Lower lobe of right lung (tissue), 2 donors: ENCODE measurements around the gene B3GALNT1. TPM values are rescaled to one million over a fixed set of nuclear protein-coding genes. Genes with fewer than 3 reads are reported as not detected.

Experiments used
- ATAC-seq, 2 donors: fragments of 200-7000 bp; cut with Tn5 transposase; one replicate each; pipeline ENCODE4 v1.9.1; 2020 to 2022; ENCODE audit warnings: mild to moderate bottlenecking in 2 of 2, moderate library complexity in 2 of 2
- DNase-seq: peaks from one replicate; pipeline ENCODE4 v3.0.0-alpha.2; 2020
- H3K27ac ChIP-seq: fragments of 200-600 bp; one replicate; pipeline ENCODE4 v1.8.0; 2022
- H3K27me3 ChIP-seq: fragments of 200-600 bp; one replicate; pipeline ENCODE4 v1.8.0; 2022; ENCODE audit warnings: low read depth
- H3K36me3 ChIP-seq: fragments of 200-600 bp; one replicate; pipeline ENCODE4 v1.8.0; 2022; ENCODE audit warnings: mild to moderate bottlenecking
- H3K4me1 ChIP-seq: fragments of 200-600 bp; one replicate; pipeline ENCODE4 v1.8.0; 2022
- H3K4me3 ChIP-seq: fragments of 200-600 bp; one replicate; pipeline ENCODE4 v1.8.0; 2022; ENCODE audit warnings: mild to moderate bottlenecking
- H3K9me3 ChIP-seq: fragments of 200-600 bp; one replicate; pipeline ENCODE4 v1.8.0; 2022
- intact Hi-C: fragments of 100-400 bp; cut with DNase I; formaldehyde crosslinking; loops from one replicate; pipeline ENCODE4 v1.11.0; 2022
- total RNA-seq: library from RNA; stranded (reverse); fragmentation: NEBNext Ultra II Directional; extraction: Animal tissue kit (Norgen Biotek cat#: 25700); gene quantifications from one replicate; pipeline ENCODE4 v1.2.1, GENCODE V29; 2021
- TF ChIP-seq, protein P1 (sequence below): fragments of 200-600 bp; IDR thresholded peaks from one replicate; pipeline ENCODE4 v1.8.0; 2022; ENCODE audit warnings: antibody characterized with exemption, mild to moderate bottlenecking
- donor health status: DM: no; HTN: yes; CAD: no; lungs with severe emphysema.

B3GALNT1 gene
- total RNA-seq, 1 donor from 2014 or later, result 25.8 TPM

DNA sequence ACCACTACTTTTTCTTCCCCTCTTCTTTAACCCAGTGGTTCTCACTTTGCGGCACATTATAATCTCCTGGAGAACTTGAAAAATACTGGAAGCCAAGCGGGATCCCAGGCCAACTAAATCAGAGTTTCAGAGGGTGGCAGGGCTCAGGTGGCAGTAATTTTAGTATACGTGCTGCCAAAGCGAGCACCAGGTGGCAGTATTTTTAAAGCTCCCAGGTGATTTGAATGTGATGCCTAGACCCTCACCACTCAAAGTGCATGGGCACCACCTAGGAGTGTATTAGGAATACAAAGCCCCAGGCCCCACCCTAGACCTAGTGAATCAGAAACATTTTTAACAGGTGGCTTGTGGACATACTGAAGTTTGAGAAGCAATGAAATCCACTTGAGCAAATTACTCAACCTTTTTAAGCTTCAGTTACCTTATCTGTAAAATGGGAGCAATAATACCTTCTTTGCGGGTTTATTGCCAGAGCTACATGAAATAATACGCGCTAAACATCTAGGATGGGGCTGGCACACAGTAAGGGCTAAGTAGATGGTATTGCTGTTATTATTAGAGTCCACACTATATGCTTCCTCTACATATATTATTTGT, 8.3 kb downstream of the B3GALNT1 start:
- intact Hi-C loops, result no loop called here
- ATAC-seq (no peak), DNase-seq (no peak)
- Histone ChIP-seq H3K27ac (no peak overlapping the region), H3K4me3 (no peak overlapping the region), H3K36me3 (no peaks in the 10 kb centered on the region), H3K9me3 (no peaks in the 10 kb centered on the region), H3K27me3 (no peaks in the 10 kb centered on the region), H3K4me1 (no peaks in the 10 kb centered on the region)
- TF ChIP-seq, protein P1, sequence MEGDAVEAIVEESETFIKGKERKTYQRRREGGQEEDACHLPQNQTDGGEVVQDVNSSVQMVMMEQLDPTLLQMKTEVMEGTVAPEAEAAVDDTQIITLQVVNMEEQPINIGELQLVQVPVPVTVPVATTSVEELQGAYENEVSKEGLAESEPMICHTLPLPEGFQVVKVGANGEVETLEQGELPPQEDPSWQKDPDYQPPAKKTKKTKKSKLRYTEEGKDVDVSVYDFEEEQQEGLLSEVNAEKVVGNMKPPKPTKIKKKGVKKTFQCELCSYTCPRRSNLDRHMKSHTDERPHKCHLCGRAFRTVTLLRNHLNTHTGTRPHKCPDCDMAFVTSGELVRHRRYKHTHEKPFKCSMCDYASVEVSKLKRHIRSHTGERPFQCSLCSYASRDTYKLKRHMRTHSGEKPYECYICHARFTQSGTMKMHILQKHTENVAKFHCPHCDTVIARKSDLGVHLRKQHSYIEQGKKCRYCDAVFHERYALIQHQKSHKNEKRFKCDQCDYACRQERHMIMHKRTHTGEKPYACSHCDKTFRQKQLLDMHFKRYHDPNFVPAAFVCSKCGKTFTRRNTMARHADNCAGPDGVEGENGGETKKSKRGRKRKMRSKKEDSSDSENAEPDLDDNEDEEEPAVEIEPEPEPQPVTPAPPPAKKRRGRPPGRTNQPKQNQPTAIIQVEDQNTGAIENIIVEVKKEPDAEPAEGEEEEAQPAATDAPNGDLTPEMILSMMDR, result peak; percentile 24

DNA sequence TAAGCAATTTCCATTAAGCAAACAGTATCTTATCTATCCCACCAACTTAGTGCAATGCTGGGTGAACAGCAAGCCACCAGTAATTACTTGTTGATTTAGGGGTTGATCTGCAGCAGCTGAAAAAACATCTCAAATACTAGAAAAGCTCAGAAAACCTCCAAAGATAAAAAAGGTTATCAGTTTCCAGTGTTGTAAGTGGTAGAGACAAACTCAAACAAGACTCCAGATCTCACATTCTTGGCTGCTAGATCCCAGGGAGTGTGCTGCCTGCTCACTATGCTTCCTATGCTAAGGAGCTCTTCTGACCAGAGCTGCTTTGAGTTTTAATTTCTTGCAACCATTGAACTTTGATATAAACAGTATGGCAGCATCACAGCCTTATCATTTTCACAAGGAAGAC, 11.3 kb downstream of the B3GALNT1 start:
- H3K36me3 ChIP-seq, result peaks cover 7% of the 10 kb centered on the region
- no peak for DNase-seq
- ATAC-seq, result no peak
- TF ChIP-seq, protein P1, result no peak
- no peaks in the 10 kb centered on the region for H3K9me3 ChIP-seq
- no peaks in the 10 kb centered on the region for H3K27me3 ChIP-seq
- no peak overlapping the region for H3K27ac ChIP-seq
- H3K4me1 ChIP-seq, result no peaks in the 10 kb centered on the region
- H3K4me3 ChIP-seq, result no peak overlapping the region
- intact Hi-C loops, result no loop called here

DNA sequence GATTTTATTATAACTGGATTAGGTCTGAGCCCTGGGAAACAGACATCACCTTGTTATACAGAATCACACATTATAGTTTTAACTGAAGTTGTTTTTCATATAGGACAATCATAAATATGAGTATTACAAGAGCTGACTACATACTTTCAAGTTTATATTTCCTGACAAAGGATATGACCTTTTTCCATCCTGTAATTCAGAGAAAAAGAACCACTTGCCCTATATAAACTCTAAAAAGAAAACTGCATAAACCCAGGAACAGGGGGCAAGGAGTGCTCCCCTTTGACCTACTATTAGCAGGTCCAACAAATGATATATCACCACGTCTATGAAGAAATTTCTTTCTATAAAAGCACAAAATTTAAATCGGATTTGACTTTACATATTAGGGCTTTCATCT, 20.9 kb downstream of the B3GALNT1 start:
- Histone ChIP-seq H3K27ac (no peak overlapping the region), H3K36me3 (peaks cover 18% of the 10 kb centered on the region), H3K9me3 (no peaks in the 10 kb centered on the region), H3K4me3 (no peak overlapping the region), H3K4me1 (no peaks in the 10 kb centered on the region), H3K27me3 (no peaks in the 10 kb centered on the region)
- TF ChIP-seq, protein P1, result no peak
- intact Hi-C loops, result no loop called here
- ATAC-seq, result no peak
- no peak for DNase-seq

DNA sequence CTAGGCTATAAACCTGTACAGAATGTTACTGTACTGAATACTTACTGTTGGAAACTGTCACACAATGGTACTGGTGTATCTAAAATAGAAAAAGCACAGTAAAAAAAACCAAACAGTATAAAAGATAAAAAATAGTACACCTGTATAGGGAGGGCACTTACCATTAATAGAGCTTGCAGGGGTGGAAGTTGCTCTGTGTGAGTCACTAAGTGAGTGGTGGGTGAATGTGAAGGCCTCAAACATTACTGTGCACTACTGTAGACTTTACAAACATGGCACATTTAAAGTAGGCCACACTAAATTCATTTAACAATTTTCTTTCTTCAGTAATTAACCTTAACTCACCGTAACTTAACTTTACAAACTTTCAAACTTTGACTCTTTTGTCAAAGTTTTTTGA, 22.0 kb downstream of the B3GALNT1 start:
- Histone ChIP-seq H3K27me3 (no peaks in the 10 kb centered on the region), H3K4me1 (no peaks in the 10 kb centered on the region), H3K36me3 (peaks cover 18% of the 10 kb centered on the region), H3K9me3 (no peaks in the 10 kb centered on the region), H3K27ac (no peak overlapping the region), H3K4me3 (no peak overlapping the region)
- intact Hi-C loops, result no loop called here
- ATAC-seq (no peak), DNase-seq (no peak)
- TF ChIP-seq, protein P1, result no peak

DNA sequence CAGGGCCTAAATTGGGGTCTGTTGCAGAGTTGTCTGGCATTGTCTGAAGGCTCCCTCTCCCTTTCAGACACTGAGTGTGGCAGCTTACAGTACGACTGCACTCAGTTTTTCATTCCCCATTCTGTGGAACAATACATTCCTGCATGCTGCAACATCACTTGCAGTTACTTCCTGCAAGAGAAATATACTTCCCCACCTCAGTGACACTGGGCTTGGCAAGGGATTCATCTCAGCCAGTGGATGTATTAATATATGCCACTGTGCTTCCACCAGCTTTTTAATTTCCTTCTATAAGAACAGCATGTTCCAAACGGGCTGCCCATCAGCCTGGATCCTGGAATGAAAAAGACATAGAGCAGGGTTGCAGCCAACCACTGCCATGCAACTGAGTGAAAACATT, 23.1 kb downstream of the B3GALNT1 start:
- Histone ChIP-seq H3K27ac (no peak overlapping the region), H3K36me3 (peaks cover 18% of the 10 kb centered on the region), H3K4me3 (no peak overlapping the region), H3K27me3 (no peaks in the 10 kb centered on the region), H3K4me1 (no peaks in the 10 kb centered on the region), H3K9me3 (no peaks in the 10 kb centered on the region)
- ATAC-seq (peak; percentile 47 to 57), DNase-seq (no peak)
- TF ChIP-seq, protein P1, result no peak
- intact Hi-C loops, result no loop called here

DNA sequence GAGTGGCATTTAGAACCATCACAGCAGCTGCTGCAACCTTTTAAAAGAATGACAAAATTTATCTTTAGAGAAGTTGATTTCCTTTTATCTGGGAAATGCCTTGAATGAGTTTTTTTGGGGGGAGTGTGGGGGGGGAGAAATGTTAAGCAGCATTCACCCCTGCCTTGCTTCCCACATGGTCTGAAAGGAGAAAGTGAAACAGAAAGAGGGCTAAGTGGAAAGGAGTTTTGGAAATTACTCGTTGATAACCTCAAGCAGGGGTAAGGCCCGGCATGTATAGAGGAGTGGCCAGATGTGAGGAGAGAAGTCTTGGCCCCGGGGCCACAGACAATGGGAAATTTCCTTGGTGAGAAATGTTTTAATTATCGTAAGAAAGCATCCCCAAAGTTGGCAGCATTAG, 23.5 kb downstream of the B3GALNT1 start:
- H3K27me3 ChIP-seq, result no peaks in the 10 kb centered on the region
- DNase-seq (no peak), ATAC-seq (peak; percentile 42 to 62)

More for the DNA sequence above, 23.5 kb downstream of the B3GALNT1 start:
- Histone ChIP-seq H3K36me3 (peaks cover 13% of the 10 kb centered on the region), H3K4me1 (no peaks in the 10 kb centered on the region), H3K9me3 (no peaks in the 10 kb centered on the region), H3K27ac (no peak overlapping the region), H3K4me3 (no peak overlapping the region)
- intact Hi-C loops, result no loop called here
- TF ChIP-seq, protein P1, result no peak
